ENCODE measurements around the gene ADAP1. TPM values are rescaled to one million over a fixed set of nuclear protein-coding genes. Genes with fewer than 3 reads are reported as not detected.
A peak's percentile ranks its signal among the peaks of the same experiment; 100 is the strongest.

Gene ADAP1
- total and polyA plus RNA-seq, 2 experiments from 2014 or later: 0.24 to 1.1 TPM

- Histone ChIP-seq H3K79me2 (ENCODE audit: insufficient read depth) (no peaks in the 10 kb centered on the region), H4K20me1 (ENCODE audit: insufficient read depth) (no peaks in the 10 kb centered on the region), H3K4me2 (ENCODE audit: unreplicated experiment) (no peak overlapping the region), H3K4me1 (ENCODE audit: insufficient read depth) (peaks cover 6% of the 10 kb centered on the region; the same call in 1 of the 2 replicates), H3K9me2 (ENCODE audit: insufficient read depth) (no peaks in the 10 kb centered on the region), H3F3A (ENCODE audit: insufficient read depth) (no peaks in the 10 kb centered on the region), H3K4me3 (no peak overlapping the region), H3K27ac (no peak overlapping the region), H3K36me3 (ENCODE audit: low read depth) (no peaks in the 10 kb centered on the region), H3K9ac (no peak overlapping the region), H3K27me3 (replicated peaks; ENCODE audit: insufficient read depth) (peaks cover 20% of the 10 kb centered on the region), H2AFZ (no peak overlapping the region), H3K9me3 (ENCODE audit: low read depth) (no peaks in the 10 kb centered on the region)
- WGBS, 2 experiments (ENCODE audit: low coverage in 1 of 2, low lambda C conversion rate in 2 of 2, missing lambda C conversion rate in 2 of 2): 43 to 49% methylated on average over 21 to 22 of the region's 22 CpGs
- no peak for DNase-seq
- TF ChIP-seq EZH2phosphoT487 (IDR thresholded peaks at IDR 0.05; ENCODE audit: insufficient read depth, low read depth) (no peak), EZH2 (IDR thresholded peaks at IDR 0.05; ENCODE audit: insufficient read depth, poor library complexity, severe bottlenecking) (no peak)
- in situ Hi-C loops (cut with MboI): no loop called here
These were observed 51.5 kb downstream of the ADAP1 start for GRCh38 chr7:902996-903395.

GRCh38 chr7:901388-902154 is 52.9 kb downstream of the ADAP1 start:
- H4K20me1 ChIP-seq (ENCODE audit: insufficient read depth): no peaks in the 10 kb centered on the region
- WGBS, 2 experiments (ENCODE audit: low coverage in 1 of 2, low lambda C conversion rate in 2 of 2, missing lambda C conversion rate in 2 of 2): 15 to 26% methylated on average over 17 to 24 of the region's 24 CpGs
- no peak overlapping the region for H3K27ac ChIP-seq
- H3K4me3 ChIP-seq: no peak overlapping the region
- TF ChIP-seq EZH2 (IDR thresholded peaks at IDR 0.05; ENCODE audit: insufficient read depth, poor library complexity, severe bottlenecking) (no peak), EZH2phosphoT487 (IDR thresholded peaks at IDR 0.05; ENCODE audit: insufficient read depth, low read depth) (no peak)
- no peaks in the 10 kb centered on the region for H3K36me3 ChIP-seq (ENCODE audit: low read depth)
- no peaks in the 10 kb centered on the region for H3F3A ChIP-seq (ENCODE audit: insufficient read depth)
- no peak overlapping the region for H3K4me2 ChIP-seq (ENCODE audit: unreplicated experiment)
- peaks cover 20% of the 10 kb centered on the region for H3K27me3 ChIP-seq (replicated peaks; ENCODE audit: insufficient read depth)
- H3K79me2 ChIP-seq (ENCODE audit: insufficient read depth): no peaks in the 10 kb centered on the region
- H3K9me2 ChIP-seq (ENCODE audit: insufficient read depth): no peaks in the 10 kb centered on the region
- peaks cover 6% of the 10 kb centered on the region; the same call in 1 of the 2 replicates for H3K4me1 ChIP-seq (ENCODE audit: insufficient read depth)
- H3K9me3 ChIP-seq (ENCODE audit: low read depth): no peaks in the 10 kb centered on the region
- peak; percentile 81 for DNase-seq
- no peak overlapping the region for H2AFZ ChIP-seq
- in situ Hi-C loops (cut with MboI): no loop called here
- no peak overlapping the region for H3K9ac ChIP-seq

DNA sequence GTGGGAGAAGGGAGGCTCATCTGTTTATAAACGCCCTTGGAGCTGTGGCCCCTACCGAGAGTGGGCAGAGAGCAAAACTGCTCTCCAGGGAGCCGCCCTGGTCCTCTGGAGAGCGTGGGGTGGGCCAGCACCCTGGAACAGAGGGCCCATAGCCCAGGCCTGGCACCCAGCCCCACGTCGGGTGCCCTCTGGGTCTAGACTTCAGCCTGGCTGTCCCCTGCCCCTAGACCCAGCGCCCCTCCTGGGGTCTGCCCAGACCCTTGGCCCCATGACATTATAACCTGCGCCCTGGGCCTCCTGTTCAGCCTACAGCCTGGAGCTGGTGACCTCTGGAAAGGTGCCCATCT is 53.5 kb downstream of the ADAP1 start:
- H3F3A ChIP-seq (ENCODE audit: insufficient read depth): no peaks in the 10 kb centered on the region
- no peaks in the 10 kb centered on the region for H3K9me3 ChIP-seq (ENCODE audit: low read depth)
- 51 to 52% methylated on average over 8 of the region's 8 CpGs for WGBS, 2 experiments (ENCODE audit: low coverage in 1 of 2, low lambda C conversion rate in 2 of 2, missing lambda C conversion rate in 2 of 2)
- no peaks in the 10 kb centered on the region for H4K20me1 ChIP-seq (ENCODE audit: insufficient read depth)
- H3K27ac ChIP-seq: no peak overlapping the region
- H2AFZ ChIP-seq: no peak overlapping the region
- TF ChIP-seq EZH2 (IDR thresholded peaks at IDR 0.05; ENCODE audit: insufficient read depth, poor library complexity, severe bottlenecking) (no peak), EZH2phosphoT487 (IDR thresholded peaks at IDR 0.05; ENCODE audit: insufficient read depth, low read depth) (no peak)
- in situ Hi-C loops (cut with MboI): no loop called here
- H3K4me3 ChIP-seq: no peak overlapping the region
- no peak overlapping the region for H3K4me2 ChIP-seq (ENCODE audit: unreplicated experiment)
- DNase-seq: no peak
- no peaks in the 10 kb centered on the region; the same call in 1 of the 2 replicates for H3K36me3 ChIP-seq (ENCODE audit: low read depth)
- no peak overlapping the region for H3K9ac ChIP-seq
- no peaks in the 10 kb centered on the region for H3K79me2 ChIP-seq (ENCODE audit: insufficient read depth)
- H3K9me2 ChIP-seq (ENCODE audit: insufficient read depth): no peaks in the 10 kb centered on the region
- H3K27me3 ChIP-seq (replicated peaks; ENCODE audit: insufficient read depth): peaks cover 20% of the 10 kb centered on the region
- H3K4me1 ChIP-seq (ENCODE audit: insufficient read depth): peaks cover 6% of the 10 kb centered on the region; the same call in 1 of the 2 replicates

DNA sequence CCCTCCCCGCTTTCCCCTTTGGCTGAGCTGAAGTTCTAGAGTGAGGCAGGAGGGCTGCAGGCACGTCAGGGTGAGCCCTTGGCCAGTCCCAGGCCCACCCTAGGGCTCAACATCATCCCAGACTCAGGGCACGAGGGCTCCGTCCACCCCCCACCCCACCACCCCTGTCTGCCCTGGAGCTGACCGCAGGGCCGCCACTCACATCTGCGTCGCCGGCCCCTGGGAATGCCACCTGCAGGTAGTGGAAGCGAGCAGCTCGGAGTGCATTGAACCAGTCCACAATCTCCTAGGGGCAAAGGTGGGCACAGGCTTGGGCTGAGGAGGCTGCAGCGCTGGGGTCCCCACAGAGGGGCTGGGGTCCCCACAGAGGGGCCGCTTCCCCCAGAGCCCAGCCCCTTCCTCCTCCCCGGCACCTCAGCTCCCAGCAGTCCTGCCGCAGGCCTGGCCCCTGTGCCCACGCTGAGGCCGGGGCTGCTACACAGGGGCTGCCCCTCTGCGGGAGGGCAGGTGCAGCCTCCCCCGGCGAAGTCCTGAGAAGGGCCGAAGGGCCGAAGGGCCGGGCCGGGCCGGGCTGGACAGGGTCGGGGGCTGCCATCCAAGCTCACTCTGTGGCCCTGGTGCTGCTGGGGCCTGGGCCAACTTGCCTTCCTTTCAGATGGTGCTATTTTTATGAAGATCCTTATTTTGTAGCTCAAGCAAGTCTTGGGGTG is 54.0 kb downstream of the ADAP1 start:
- no peaks in the 10 kb centered on the region for H3F3A ChIP-seq (ENCODE audit: insufficient read depth)
- H3K4me3 ChIP-seq: no peak overlapping the region
- H4K20me1 ChIP-seq (ENCODE audit: insufficient read depth): no peaks in the 10 kb centered on the region
- peaks cover 18% of the 10 kb centered on the region for H3K27me3 ChIP-seq (replicated peaks; ENCODE audit: insufficient read depth)
- H2AFZ ChIP-seq: no peak overlapping the region
- H3K4me1 ChIP-seq (ENCODE audit: insufficient read depth): peaks cover 6% of the 10 kb centered on the region; the same call in 1 of the 2 replicates
- no peaks in the 10 kb centered on the region; the same call in 1 of the 2 replicates for H3K36me3 ChIP-seq (ENCODE audit: low read depth)
- no peak overlapping the region for H3K27ac ChIP-seq
- H3K9me2 ChIP-seq (ENCODE audit: insufficient read depth): no peaks in the 10 kb centered on the region
- TF ChIP-seq EZH2 (IDR thresholded peaks at IDR 0.05; ENCODE audit: insufficient read depth, poor library complexity, severe bottlenecking) (no peak), EZH2phosphoT487 (IDR thresholded peaks at IDR 0.05; ENCODE audit: insufficient read depth, low read depth) (no peak)
- DNase-seq: no peak
- no peak overlapping the region for H3K9ac ChIP-seq
- WGBS, 2 experiments (ENCODE audit: low coverage in 1 of 2, low lambda C conversion rate in 2 of 2, missing lambda C conversion rate in 2 of 2): 75 to 85% methylated on average over 9 to 19 of the region's 26 CpGs
- no peaks in the 10 kb centered on the region for H3K79me2 ChIP-seq (ENCODE audit: insufficient read depth)
- in situ Hi-C loops (cut with MboI): no loop called here
- H3K4me2 ChIP-seq (ENCODE audit: unreplicated experiment): no peak overlapping the region
- no peaks in the 10 kb centered on the region for H3K9me3 ChIP-seq (ENCODE audit: low read depth)
